Mucosa of descending colon (tissue), 3 donors: ENCODE results near the gene ETDB. TPM values are rescaled to one million over a fixed set of nuclear protein-coding genes. Genes with fewer than 3 reads are reported as not detected.
"Not testable (repeated sequence)": the region's sequence is repeated elsewhere in the genome, so short reads cannot be mapped to it uniquely, and the experiment has no call there.

Source experiments
- ATAC-seq: fragments of 200-7000 bp; cut with Tn5 transposase; one replicate; pipeline ENCODE4 v1.9.1; 2020; ENCODE audit warnings: mild to moderate bottlenecking, moderate library complexity
- DNase-seq, 3 donors: peaks; one replicate each; pipeline ENCODE4 v3.0.0-alpha.2; 2020
- H3K36me3 ChIP-seq: fragments of 200-600 bp; one replicate; pipeline ENCODE4 v1.8.0; 2021; ENCODE audit warnings: low read depth, mild to moderate bottlenecking
- H3K4me1 ChIP-seq: fragments of 200-600 bp; one replicate; pipeline ENCODE4 v1.8.0; 2021; ENCODE audit warnings: low read depth, mild to moderate bottlenecking
- H3K4me3 ChIP-seq: fragments of 200-600 bp; one replicate; pipeline ENCODE4 v1.8.0; 2021; ENCODE audit warnings: mild to moderate bottlenecking
- H3K9me3 ChIP-seq: fragments of 200-600 bp; one replicate; pipeline ENCODE4 v1.8.0; 2021; ENCODE audit warnings: mild to moderate bottlenecking
- intact Hi-C, 2 donors: fragments of 100-400 bp; cut with DNase I in 1 of 2; cut with micrococcal nuclease in 1 of 2; formaldehyde crosslinking; loops; one replicate each; pipeline versions ENCODE4 v1.11.0 to v1.11.1; 2022; cut with DNase I, micrococcal nuclease
- long read RNA-seq, 2 donors: library from polyadenylated mRNA; unstranded; transcript quantifications; one replicate each; pipeline ENCODE4 v2.0.0, GENCODE V29; 2019 to 2021
- total RNA-seq, 3 donors: library from RNA; stranded (reverse); fragmentation: NEBNext Ultra II Directional in 2 of 3; extraction: Animal tissue kit (Norgen Biotek cat#: 25700) in 2 of 3; gene quantifications; one replicate each; pipeline versions ENCODE4 v1.2.1 to v1.2.4, GENCODE V29; 2021 to 2023
- TF ChIP-seq, protein P1 (sequence below): fragments of 200-600 bp; IDR thresholded peaks from one replicate; pipeline ENCODE4 v1.8.0; 2022; ENCODE audit warnings: antibody characterized with exemption, mild to moderate bottlenecking
- donor health status: DM: no; HTN: no; CAD: no; lungs with moderate emphysema.
- donor health status: DM: no; HTN: no; CAD: no.
- donor health status: DM: no; HTN: yes; CAD: no.

The ETDB gene
- total RNA-seq, result not detected
- long read RNA-seq, donor 1, result 0 reads
- long read RNA-seq, donor 2, result 0 reads

GRCh38 chrX:135120056-135120576 lies at the start of gene ETDB:
TSS of gene ETDB (minus strand) at chrX:135120526. CDS start at chrX:135119261, 1,265 bp downstream.
- H3K9me3 ChIP-seq, ATAC-seq, DNase-seq, H3K36me3 ChIP-seq, intact Hi-C loops, H3K4me3 ChIP-seq, H3K4me1 ChIP-seq: not testable (repeated sequence)

GRCh38 chrX:135169534-135169933 lies 49.2 kb upstream of the ETDB start:
- intact Hi-C loops, H3K9me3 ChIP-seq, DNase-seq, H3K4me3 ChIP-seq, ATAC-seq, H3K4me1 ChIP-seq, H3K36me3 ChIP-seq: not testable (repeated sequence)

DNA sequence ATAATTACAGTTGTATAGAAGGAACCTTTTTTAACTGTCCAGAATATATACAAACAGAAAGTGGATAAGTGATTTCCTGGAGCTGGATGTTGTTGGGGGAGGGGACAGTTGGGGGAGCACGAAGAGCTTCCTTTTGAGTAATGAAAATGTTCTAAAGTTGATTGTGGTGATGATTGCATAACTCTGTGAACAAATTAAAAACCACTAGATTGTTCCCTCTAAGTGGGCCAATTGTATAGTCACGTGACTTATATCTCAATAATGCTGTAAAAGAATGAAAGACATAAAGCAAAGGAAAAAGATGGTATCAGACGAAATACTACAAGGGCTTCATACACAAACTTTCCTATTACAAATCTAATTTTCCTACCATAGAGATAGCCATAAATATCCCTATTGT lies 48.2 kb upstream of the ETDB start:
- ATAC-seq, result no peak
- no peak for DNase-seq
- intact Hi-C loops, result no loop called here
- Histone ChIP-seq H3K4me1 (no peaks in the 10 kb centered on the region), H3K9me3 (no peaks in the 10 kb centered on the region), H3K36me3 (no peaks in the 10 kb centered on the region), H3K4me3 (no peak overlapping the region)
- TF ChIP-seq, protein P1, sequence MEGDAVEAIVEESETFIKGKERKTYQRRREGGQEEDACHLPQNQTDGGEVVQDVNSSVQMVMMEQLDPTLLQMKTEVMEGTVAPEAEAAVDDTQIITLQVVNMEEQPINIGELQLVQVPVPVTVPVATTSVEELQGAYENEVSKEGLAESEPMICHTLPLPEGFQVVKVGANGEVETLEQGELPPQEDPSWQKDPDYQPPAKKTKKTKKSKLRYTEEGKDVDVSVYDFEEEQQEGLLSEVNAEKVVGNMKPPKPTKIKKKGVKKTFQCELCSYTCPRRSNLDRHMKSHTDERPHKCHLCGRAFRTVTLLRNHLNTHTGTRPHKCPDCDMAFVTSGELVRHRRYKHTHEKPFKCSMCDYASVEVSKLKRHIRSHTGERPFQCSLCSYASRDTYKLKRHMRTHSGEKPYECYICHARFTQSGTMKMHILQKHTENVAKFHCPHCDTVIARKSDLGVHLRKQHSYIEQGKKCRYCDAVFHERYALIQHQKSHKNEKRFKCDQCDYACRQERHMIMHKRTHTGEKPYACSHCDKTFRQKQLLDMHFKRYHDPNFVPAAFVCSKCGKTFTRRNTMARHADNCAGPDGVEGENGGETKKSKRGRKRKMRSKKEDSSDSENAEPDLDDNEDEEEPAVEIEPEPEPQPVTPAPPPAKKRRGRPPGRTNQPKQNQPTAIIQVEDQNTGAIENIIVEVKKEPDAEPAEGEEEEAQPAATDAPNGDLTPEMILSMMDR, result no peak

DNA sequence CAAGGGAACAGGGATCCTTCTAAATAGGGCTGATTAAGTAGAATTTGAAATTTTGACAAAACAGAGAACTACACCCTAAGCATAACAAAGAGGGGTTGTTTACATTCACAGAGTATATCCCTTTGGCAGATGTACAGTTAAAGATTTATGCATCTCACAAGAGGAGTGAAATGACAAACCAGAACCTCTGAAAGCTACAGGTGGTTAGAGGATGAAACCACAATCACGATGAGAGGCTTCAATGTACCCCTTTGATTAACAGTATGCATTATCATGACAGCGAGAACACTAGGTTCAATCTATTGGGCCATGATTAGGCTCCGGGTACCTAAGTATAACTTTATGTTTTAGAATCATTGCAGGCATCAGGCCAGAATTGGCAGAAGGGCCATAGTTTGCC lies 34.4 kb upstream of the ETDB start:
- intact Hi-C loops, H3K36me3 ChIP-seq, H3K9me3 ChIP-seq, H3K4me1 ChIP-seq, DNase-seq, H3K4me3 ChIP-seq, ATAC-seq: not testable (repeated sequence)

DNA sequence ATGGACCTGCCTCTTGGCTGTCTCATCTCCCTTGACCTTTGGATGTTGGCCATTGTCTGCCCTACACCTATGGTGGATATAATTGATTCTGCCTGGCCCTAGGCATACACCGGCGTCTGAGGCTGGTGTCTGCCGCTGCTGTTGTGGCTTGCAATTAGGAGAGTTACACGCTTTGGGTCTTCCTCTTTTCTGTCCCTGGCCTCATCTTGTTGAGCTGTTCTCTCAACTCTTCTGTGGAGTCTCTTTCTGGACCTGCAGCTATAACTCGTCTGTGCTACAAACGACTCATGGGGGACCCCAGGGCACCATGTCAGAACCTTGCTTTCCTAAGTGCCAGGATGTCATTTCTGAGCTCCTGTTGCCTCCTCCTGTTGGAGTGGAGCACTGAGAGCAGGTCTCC lies 5.8 kb upstream of the ETDB start:
- intact Hi-C loops, H3K9me3 ChIP-seq, H3K4me1 ChIP-seq, DNase-seq, H3K4me3 ChIP-seq, ATAC-seq, H3K36me3 ChIP-seq: not testable (repeated sequence)

- ATAC-seq, result not testable (repeated sequence)
Measured at GRCh38 chrX:135116064-135116463, 4.3 kb downstream of the ETDB start.

GRCh38 chrX:135114392-135114791 lies 5.9 kb downstream of the ETDB start:
- Histone ChIP-seq H3K4me3 (no peak overlapping the region), H3K9me3 (no peaks in the 10 kb centered on the region), H3K4me1 (no peaks in the 10 kb centered on the region), H3K36me3 (no peaks in the 10 kb centered on the region)
- no peak for DNase-seq
- TF ChIP-seq, protein P1, result no peak
- ATAC-seq, result no peak
- intact Hi-C loops, result no loop called here

More at GRCh38 chrX:135116064-135116463, 4.3 kb downstream of the ETDB start:
- intact Hi-C loops, H3K4me3 ChIP-seq, H3K4me1 ChIP-seq, H3K36me3 ChIP-seq, DNase-seq, H3K9me3 ChIP-seq: not testable (repeated sequence)

GRCh38 chrX:135112743-135113142 lies 7.6 kb downstream of the ETDB start:
- Histone ChIP-seq H3K4me3 (no peak overlapping the region), H3K4me1 (no peaks in the 10 kb centered on the region), H3K36me3 (no peaks in the 10 kb centered on the region), H3K9me3 (no peaks in the 10 kb centered on the region)
- ATAC-seq (no peak), DNase-seq (no peak)
- intact Hi-C loops, result no loop called here
- TF ChIP-seq, protein P1, result no peak
